WTC11 (cell line): Measurements from ENCODE around the gene MSANTD1.

Experiments
- ARID4B ChIP-seq: sonication (generic); formaldehyde crosslinking; IDR thresholded peaks from 2 replicates; pipeline ENCODE4 v1.8.0; 2023; ENCODE audit warnings: missing genetic modification reagents, mild to moderate bottlenecking, borderline replicate concordance
- CREB1 ChIP-seq: sonication (generic); formaldehyde crosslinking; IDR thresholded peaks from 2 replicates; pipeline ENCODE4 v1.8.0; 2023; ENCODE audit warnings: mild to moderate bottlenecking, missing genetic modification reagents
- CTCF ChIP-seq: fragments of 200-600 bp; IDR thresholded peaks from 2 replicates; pipeline ENCODE4 v1.8.0; 2022; ENCODE audit warnings: antibody characterized with exemption
- EMX1 ChIP-seq: fragments of 250-450 bp; sonication (Bioruptor Pico); IDR thresholded peaks from 2 replicates; pipeline ENCODE4 v1.8.0; 2021; ENCODE audit warnings: mild to moderate bottlenecking
- FOXK1 ChIP-seq: sonication (generic); formaldehyde crosslinking; IDR thresholded peaks from 2 replicates; pipeline ENCODE4 v1.8.0; 2022; ENCODE audit warnings: mild to moderate bottlenecking, moderate library complexity, missing genetic modification reagents
- KAT7 ChIP-seq: sonication (generic); formaldehyde crosslinking; IDR thresholded peaks from 2 replicates; pipeline ENCODE4 v1.8.1; 2023; ENCODE audit warnings: missing genetic modification reagents, mild to moderate bottlenecking, borderline replicate concordance
- NFYB ChIP-seq: sonication (generic); formaldehyde crosslinking; conservative IDR thresholded peaks from 2 replicates; pipeline ENCODE4 v1.8.0; 2022; ENCODE audit warnings: low read depth, missing genetic modification reagents
- SMAD3 ChIP-seq: sonication (generic); formaldehyde crosslinking; IDR thresholded peaks from 2 replicates; pipeline ENCODE4 v1.8.0; 2022; ENCODE audit warnings: missing genetic modification reagents, mild to moderate bottlenecking, borderline replicate concordance
- TF ChIP-seq, protein P1 (sequence below): sonication (generic); formaldehyde crosslinking; IDR thresholded peaks from 2 replicates; pipeline ENCODE4 v1.8.1; 2023; ENCODE audit warnings: mild to moderate bottlenecking, missing genetic modification reagents, moderate library complexity
- TF ChIP-seq, protein P2 (sequence below): sonication (generic); formaldehyde crosslinking; IDR thresholded peaks from 2 replicates; pipeline ENCODE4 v1.8.1; 2022; ENCODE audit warnings: mild to moderate bottlenecking, moderate library complexity, missing genetic modification reagents

DNA sequence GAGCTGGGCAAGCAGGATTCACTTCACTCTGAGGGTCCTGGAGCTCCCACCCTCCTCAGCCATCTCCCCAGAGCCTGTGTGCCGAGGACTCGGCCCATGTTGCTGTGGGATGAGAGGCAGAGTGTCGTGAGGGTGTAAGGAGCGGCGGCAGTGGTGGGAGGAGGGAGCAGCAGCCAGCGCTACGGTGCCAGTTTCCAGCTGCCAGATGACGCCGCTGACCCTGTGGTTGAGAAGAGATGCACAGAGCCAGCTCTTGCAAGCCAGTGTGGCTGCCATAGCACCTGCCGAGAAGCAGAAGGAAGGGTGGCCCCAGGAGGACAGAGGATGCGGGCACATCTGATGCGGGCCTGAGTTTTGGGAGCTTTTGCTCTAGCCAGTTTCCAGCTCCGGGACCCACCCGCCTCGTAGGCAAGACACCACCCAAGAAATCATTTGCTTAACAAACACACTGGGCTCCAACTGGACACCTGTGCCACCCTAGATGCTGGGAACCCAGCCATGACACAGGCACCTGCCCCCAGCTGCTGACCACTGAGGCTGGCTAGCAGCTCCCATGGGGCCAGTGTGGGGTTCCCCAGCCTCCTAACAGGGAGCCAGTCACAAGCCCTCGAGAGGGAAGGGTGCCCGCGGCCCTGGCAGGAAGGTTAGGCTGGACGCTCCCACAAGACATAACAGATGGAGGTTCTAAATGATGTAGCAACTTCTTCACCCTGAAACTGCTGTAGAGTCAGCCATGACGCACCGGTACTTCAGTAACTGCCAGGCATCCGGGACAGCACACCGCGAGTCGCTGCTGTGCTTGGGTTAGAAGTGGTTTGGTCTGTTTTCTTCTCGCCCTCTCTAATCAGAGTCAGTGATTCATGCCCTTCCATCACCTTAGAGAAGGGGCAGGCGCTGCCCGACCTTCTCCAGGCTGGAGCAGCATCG, 8.9 kb downstream of the MSANTD1 start:
- TF ChIP-seq CTCF (no peak), NFYB (CRISPR knock-in tag) (no peak), EMX1 (no peak), CREB1 (no peak), FOXK1 (CRISPR knock-in tag) (no peak), SMAD3 (no peak), ARID4B (no peak), KAT7 (CRISPR knock-in tag) (no peak)
- TF ChIP-seq, protein P1, sequence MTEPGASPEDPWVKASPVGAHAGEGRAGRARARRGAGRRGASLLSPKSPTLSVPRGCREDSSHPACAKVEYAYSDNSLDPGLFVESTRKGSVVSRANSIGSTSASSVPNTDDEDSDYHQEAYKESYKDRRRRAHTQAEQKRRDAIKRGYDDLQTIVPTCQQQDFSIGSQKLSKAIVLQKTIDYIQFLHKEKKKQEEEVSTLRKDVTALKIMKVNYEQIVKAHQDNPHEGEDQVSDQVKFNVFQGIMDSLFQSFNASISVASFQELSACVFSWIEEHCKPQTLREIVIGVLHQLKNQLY (CRISPR knock-in tag): no peak
- TF ChIP-seq, protein P2, sequence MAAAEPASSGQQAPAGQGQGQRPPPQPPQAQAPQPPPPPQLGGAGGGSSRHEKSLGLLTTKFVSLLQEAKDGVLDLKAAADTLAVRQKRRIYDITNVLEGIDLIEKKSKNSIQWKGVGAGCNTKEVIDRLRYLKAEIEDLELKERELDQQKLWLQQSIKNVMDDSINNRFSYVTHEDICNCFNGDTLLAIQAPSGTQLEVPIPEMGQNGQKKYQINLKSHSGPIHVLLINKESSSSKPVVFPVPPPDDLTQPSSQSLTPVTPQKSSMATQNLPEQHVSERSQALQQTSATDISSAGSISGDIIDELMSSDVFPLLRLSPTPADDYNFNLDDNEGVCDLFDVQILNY (CRISPR knock-in tag): no peak
